Panc1 (cell line): Measurements from ENCODE around the gene PGM2. TPM values are rescaled to one million over a fixed set of nuclear protein-coding genes. Genes with fewer than 3 reads are reported as not detected.

ENCODE experiments used
- ATAC-seq: fragments of 200-7000 bp; cut with Tn5 transposase; 2 replicates; pipeline ENCODE4 v1.9.1; 2020; ENCODE audit warnings: mild to moderate bottlenecking, moderate library complexity
- BruUV-seq: library from RNA; stranded (reverse); fragments of 400-500 nt; replicated peaks from 2 replicates; lab custom pipeline; 2021; lab: Mats Ljungman, UMichigan
- CTCF ChIA-PET: fragments of 300-600 bp; sonication (Branson Sonifier 250); formaldehyde crosslinking; loops from one replicate; lab custom pipeline; 2022; ENCODE audit warnings: antibody characterized with exemption; lab: Charles Lee
- POLR2A ChIA-PET: fragments of 300-600 bp; sonication (Branson Sonifier 250); formaldehyde crosslinking; loops from one replicate; lab custom pipeline; 2022; ENCODE audit warnings: antibody characterized with exemption; lab: Charles Lee
- DNase-seq: peaks from one replicate; pipeline ENCODE4 v3.0.0-alpha.2; 2010; ENCODE audit warnings: low read depth, low spot score
- H3K27ac ChIP-seq: 2 replicates; pipeline ENCODE4 v1.5.1; 2011; ENCODE audit warnings: mild to moderate bottlenecking, low read length, inconsistent platforms
- H3K27me3 ChIP-seq: fragments of 200-500 bp; sonication (Bioruptor generic); 2 replicates; pipeline ENCODE4 v1.6.0; 2014; ENCODE audit warnings: low read length, inconsistent platforms; ENCODE audit not compliant: control insufficient read depth, insufficient read depth
- H3K36me3 ChIP-seq: fragments of 200-500 bp; sonication (Bioruptor generic); 2 replicates; pipeline ENCODE4 v1.5.1; 2014; ENCODE audit warnings: inconsistent platforms, mild to moderate bottlenecking, low read length, moderate library complexity; ENCODE audit not compliant: control insufficient read depth, insufficient read depth
- H3K4me1 ChIP-seq: 2 replicates; pipeline ENCODE4 v1.5.1; 2011; ENCODE audit warnings: inconsistent platforms, mild to moderate bottlenecking, low read length, moderate library complexity; ENCODE audit not compliant: control insufficient read depth, insufficient read depth
- H3K4me3 ChIP-seq, 2 experiments: 2 replicates each; pipeline ENCODE4 v1.5.1; 2011 to 2012; ENCODE audit warnings: low read depth in 2 of 2, low read length in 2 of 2, mild to moderate bottlenecking in 2 of 2, inconsistent platforms in 1 of 2, moderate library complexity in 1 of 2
- H3K9me3 ChIP-seq: fragments of 200-500 bp; sonication (Bioruptor generic); 2 replicates; pipeline ENCODE4 v1.5.1; 2014; ENCODE audit warnings: low read depth, mild to moderate bottlenecking, inconsistent platforms, low read length, moderate library complexity; ENCODE audit not compliant: control insufficient read depth, insufficient read depth
- CTCF ChIP-seq: fragments of 450-650 bp; IDR thresholded peaks from 2 replicates; pipeline ENCODE4 v1.5.1; 2017; ENCODE audit warnings: mild to moderate bottlenecking
- POLR2AphosphoS5 ChIP-seq: IDR thresholded peaks from 2 replicates; pipeline ENCODE4 v1.6.1; 2012; ENCODE audit warnings: mild to moderate bottlenecking, low read depth, low read length, moderate library complexity
- REST ChIP-seq, 2 experiments: IDR thresholded peaks; 2 replicates each; pipeline ENCODE4 v1.6.1; 2011 to 2012; ENCODE audit warnings: low read depth in 2 of 2, control low read depth in 1 of 2, low read length in 1 of 2, mild to moderate bottlenecking in 1 of 2, moderate library complexity in 1 of 2; ENCODE audit not compliant: insufficient read depth in 1 of 2
- SIN3A ChIP-seq: IDR thresholded peaks from 2 replicates; pipeline ENCODE4 v1.6.1; 2012; ENCODE audit warnings: low read depth, mild to moderate bottlenecking, low read length, moderate library complexity, borderline replicate concordance; ENCODE audit not compliant: insufficient read depth
- TCF7L2 ChIP-seq: IDR thresholded peaks from 2 replicates; pipeline ENCODE4 v1.6.1; 2011; ENCODE audit warnings: mild to moderate bottlenecking, low read depth, low read length, inconsistent platforms
- in situ Hi-C: cut with HindIII; loops from 2 replicates; pipeline ENCODE4 v1.10.0; 2016; ENCODE audit warnings: low sequenced_read_pairs, low pct_unique_long_range_greater_than_20kb
- intact Hi-C: fragments of 100-400 bp; cut with micrococcal nuclease; formaldehyde crosslinking; loops from one replicate; pipeline ENCODE4 v1.10.0; 2022; ENCODE audit not compliant: unreplicated experiment
- total RNA-seq: library from RNA; stranded (reverse); gene quantifications from one replicate; pipeline ENCODE4 v1.2.1, GENCODE V29; 2021; ENCODE audit not compliant: unreplicated experiment

The PGM2 gene
- total RNA-seq, 1 experiment from 2014 or later: 15.4 TPM

DNA sequence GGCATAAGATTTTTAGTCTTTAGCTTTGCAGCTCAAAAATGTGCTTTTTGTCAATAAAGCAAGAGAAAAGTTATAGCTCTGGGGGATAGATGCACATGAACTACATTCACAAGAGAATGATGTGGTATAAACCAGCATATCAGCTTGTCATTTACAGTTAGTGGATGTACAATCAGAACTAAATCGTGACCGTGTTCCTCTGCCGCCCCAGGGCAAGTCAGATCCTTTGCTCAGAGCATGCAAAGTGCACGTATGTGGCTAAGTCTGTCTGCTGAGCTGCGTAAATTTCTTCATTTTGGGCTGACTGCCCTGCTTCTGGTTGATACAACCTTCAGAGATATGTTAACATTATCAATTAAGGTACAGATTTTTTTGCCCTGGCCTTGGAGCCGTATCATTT, 9.3 kb downstream of the PGM2 start:
- H3K4me1 ChIP-seq: no peaks in the 10 kb centered on the region
- no TSS peak for BruUV-seq
- H3K36me3 ChIP-seq: no peaks in the 10 kb centered on the region; the same call in 1 of the 2 replicates
- intact Hi-C loops: no loop called here
- ATAC-seq (no peak), DNase-seq (no peak)
- H3K27me3 ChIP-seq: no peaks in the 10 kb centered on the region
- H3K27ac ChIP-seq: no peak overlapping the region
- ChIA-PET CTCF (no interaction called here), POLR2A (no interaction called here)
- H3K9me3 ChIP-seq: no peaks in the 10 kb centered on the region
- no peak for TF ChIP-seq SIN3A
- no peak for TF ChIP-seq REST (IDR thresholded peaks at IDR 0.05; ENCODE audit: insufficient read depth in 1 of 2, low read depth in 2 of 2, low read length in 1 of 2)
- no peak for TF ChIP-seq POLR2AphosphoS5
- no peak for TF ChIP-seq TCF7L2
- TF ChIP-seq CTCF: no peak
- no peak overlapping the region for H3K4me3 ChIP-seq
- in situ Hi-C loops: no loop called here

DNA sequence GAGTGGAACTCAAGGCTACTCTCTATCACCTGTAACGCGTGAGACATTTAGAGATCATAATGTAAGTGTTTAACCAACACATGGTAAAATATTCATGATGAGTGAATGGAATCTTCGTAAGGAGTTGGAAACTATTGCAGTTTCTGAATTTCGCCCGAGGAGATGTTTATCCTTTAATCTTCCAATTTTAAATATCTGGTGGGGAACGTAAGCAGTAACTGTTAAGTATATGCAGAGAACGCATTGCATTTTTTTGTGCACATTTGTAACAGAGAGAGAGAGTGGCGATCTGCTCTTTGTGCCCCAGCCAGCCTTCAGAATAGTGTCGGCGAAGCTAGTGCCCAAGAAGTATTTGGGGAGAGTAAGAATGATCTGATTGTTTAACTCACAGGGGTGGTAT, 9.8 kb downstream of the PGM2 start:
- intact Hi-C loops (no loop called here), in situ Hi-C loops (no loop called here)
- no peak overlapping the region for H3K27ac ChIP-seq
- no peaks in the 10 kb centered on the region for H3K9me3 ChIP-seq
- TF ChIP-seq TCF7L2 (no peak), POLR2AphosphoS5 (no peak), SIN3A (no peak), REST (IDR thresholded peaks at IDR 0.05; ENCODE audit: insufficient read depth in 1 of 2, low read depth in 2 of 2, low read length in 1 of 2) (no peak), CTCF (no peak)
- no peak for DNase-seq
- no peaks in the 10 kb centered on the region for H3K27me3 ChIP-seq
- no peak for ATAC-seq
- POLR2A ChIA-PET: no interaction called here
- no peak overlapping the region for H3K4me3 ChIP-seq
- H3K36me3 ChIP-seq: no peaks in the 10 kb centered on the region; the same call in 1 of the 2 replicates
- no peaks in the 10 kb centered on the region for H3K4me1 ChIP-seq
- CTCF ChIA-PET: no interaction called here
- BruUV-seq: no TSS peak
